HG03103 (cell line): ENCODE data around the gene EML4.
A peak's percentile ranks its signal among the peaks of the same experiment; 100 is the strongest.
"Not testable (repeated sequence)": the region's sequence is repeated elsewhere in the genome, so short reads cannot be mapped to it uniquely, and the experiment has no call there.

Experiments
- ATAC-seq: cut with Tn5 transposase; IDR thresholded peaks from one replicate; pipeline ENCODE4 v1.9.1; 2021; ENCODE audit warnings: low read depth; ENCODE audit not compliant: unreplicated experiment

The EML4 gene

DNA sequence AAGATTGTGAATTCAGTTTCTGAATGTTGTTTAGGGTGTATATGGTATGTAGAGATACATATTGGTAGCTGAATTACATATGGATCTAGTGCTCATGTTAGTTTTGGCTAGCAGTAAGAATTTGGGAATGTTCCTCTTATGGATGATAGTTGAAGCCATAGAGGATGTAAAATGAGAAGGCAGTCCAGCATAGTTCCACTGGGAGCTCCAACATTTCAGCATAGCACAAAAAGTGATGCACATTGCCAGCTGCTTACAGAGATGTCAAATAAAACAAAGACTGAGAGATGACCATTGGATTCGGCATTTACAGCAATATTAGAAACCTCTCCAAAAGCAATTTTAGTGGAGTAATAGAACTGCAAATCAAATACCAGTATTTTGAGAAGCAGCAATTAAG lies 77.4 kb downstream of the EML4 start:
- no peak for ATAC-seq

GRCh38 chr2:42248846-42249245 lies 79.7 kb downstream of the EML4 start:
- no peak for ATAC-seq

DNA sequence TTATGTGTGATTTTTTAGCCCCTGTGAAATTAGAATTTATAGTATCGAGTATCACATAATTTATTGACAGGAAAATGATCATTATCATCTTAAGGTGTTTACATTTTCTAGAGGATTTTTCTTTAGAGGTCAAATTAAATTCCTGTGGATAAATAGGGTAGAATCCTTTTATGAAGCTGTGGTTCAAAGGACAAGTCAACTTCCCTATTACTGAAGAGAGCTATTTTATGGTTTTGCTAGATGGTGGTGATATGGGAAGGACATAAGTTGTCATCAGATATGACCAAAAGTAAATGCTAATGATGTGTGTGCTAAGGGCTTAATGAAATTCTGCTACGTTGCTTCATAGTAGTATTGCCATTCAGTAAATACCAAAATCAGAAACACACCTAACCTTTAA lies 80.1 kb downstream of the EML4 start:
- no peak for ATAC-seq

- no peak for ATAC-seq
These were observed 80.7 kb downstream of the EML4 start for GRCh38 chr2:42249887-42250286.

GRCh38 chr2:42250925-42251324 lies 81.8 kb downstream of the EML4 start:
- ATAC-seq: no peak

DNA sequence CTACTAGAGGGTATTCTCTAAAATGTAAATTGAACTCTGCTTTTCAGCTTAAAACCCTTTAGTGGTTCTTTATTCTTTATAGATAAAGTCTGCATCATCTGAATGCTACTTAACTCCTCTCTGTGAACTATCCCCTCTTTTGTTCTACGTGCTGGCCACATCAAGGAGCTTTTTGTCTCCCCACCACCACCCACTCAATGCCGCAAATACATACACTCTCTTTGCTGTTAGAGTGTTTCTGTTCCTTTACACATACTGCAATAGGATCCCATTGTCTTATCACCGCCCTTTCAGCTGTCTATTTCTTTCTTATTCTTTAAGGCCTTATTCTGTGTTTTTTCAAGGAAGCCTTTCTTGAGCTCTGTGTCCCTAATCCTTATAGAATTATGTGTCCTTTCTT lies 83.3 kb downstream of the EML4 start:
- no peak for ATAC-seq

DNA sequence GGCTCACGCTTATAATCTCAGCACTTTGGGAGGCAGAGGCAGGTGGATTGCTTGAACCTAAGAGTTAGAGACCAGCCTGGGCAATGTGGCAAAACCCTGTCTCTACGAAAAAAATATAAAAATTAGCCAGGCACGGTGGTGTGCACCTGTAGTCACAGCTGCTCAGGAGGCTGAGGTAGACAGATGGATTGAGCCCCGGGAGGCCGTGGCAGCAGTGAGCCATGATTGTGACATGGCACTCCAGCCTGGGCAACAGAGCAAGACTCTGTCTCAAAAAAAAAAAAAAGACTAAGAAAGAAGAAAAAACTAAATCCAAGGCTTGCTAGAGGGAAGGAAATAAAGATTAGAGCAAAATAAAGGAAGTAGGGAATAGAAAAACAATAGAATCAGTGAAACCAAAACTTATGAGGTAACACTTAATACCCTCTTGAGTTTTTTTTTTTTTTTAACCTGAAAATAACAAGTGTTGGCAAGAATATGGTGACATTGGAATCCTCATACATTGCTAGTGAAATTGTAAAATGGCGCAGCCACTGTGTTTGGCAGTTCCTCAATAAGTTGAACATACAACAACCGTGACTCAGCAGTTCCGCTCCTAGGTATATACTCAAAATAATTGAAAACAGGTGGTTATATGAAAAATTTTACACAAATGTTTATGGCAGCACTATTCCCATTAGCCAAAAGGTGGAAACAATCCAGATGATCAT lies 85.2 kb downstream of the EML4 start:
- no peak for ATAC-seq

GRCh38 chr2:42256505-42256904 lies 87.4 kb downstream of the EML4 start:
- ATAC-seq: peak; percentile 86

DNA sequence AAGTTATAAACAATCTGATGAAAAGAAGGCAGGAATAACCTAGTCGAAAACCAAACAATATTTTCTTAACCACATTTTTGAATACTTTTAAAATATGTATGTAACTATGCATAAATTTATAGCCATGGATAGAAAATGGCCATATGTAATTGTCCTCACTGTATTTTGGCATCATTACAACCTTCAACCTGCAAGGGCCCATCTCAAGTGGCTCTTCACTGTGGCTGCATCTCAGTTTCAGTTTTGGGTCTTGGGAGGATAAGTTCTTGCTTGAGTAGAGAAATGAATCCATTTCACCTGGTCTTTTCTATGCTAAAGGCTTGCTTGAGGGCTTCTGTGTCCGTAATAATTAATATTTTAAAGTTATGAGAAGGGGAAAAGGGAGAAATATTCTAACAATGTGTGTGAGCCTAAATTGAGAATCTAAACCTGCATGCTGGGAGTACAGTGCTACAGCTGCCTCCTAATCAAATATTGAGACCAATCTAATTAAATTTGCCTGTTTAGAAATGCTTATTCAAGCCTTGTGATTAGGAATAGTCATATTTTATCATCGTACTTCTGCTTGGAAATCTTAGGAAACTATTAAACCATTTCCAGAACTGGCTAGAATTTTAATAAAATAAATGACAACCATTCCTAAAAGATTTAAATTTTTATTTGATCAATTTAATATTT lies 92.5 kb downstream of the EML4 start:
- no peak for ATAC-seq

DNA sequence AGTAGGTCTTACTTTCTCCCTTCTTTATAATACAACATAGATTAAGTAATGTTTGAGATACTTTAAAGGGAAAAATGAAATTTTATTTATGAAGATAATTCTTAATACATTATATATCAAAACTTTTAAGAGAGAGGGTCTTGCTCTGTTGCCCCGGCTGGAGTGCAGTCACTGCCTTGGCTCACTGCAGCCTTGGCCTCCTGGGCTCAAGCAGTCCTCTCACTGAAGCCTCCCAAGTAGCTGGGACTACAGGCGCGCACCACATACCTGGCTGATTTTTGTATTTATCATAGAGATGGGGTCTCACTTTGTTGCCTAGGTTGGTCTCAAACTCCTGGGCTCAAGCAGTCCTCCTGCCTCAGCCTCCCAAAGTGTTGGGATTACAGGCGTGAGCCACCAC lies 97.1 kb downstream of the EML4 start:
- ATAC-seq: no peak

- no peak for ATAC-seq
These were observed 98.4 kb downstream of the EML4 start for GRCh38 chr2:42267530-42267929.

- ATAC-seq: no peak
These were observed 99.5 kb downstream of the EML4 start for GRCh38 chr2:42268528-42269151.

GRCh38 chr2:42270757-42271156 lies 101.6 kb downstream of the EML4 start:
- no peak for ATAC-seq

- not testable (repeated sequence) for ATAC-seq
These were observed 102.1 kb downstream of the EML4 start for GRCh38 chr2:42271246-42271645.

DNA sequence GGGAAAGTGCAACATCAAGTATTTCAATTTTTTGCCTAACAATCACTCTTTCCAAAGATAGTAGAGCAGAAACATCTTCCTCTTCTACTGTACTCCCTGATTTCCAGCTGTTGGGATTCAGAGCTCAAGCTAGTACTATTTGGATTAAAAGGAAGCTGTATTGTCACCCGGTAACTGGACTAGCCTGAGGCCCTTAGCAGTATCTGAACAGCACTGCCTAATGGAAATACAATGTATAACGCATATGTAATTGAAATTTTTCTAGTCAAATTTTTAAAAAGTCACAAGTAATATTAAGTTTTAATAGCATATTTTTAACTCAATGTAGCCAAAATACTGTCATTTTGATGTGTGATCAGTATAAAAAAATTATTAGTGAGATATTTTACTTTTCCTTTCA lies 105.7 kb downstream of the EML4 start:
- ATAC-seq: no peak

- ATAC-seq: no peak
These were observed 112.4 kb downstream of the EML4 start for GRCh38 chr2:42281416-42282081.

- no peak for ATAC-seq
These were observed 114.9 kb downstream of the EML4 start for GRCh38 chr2:42284019-42284418.

GRCh38 chr2:42286268-42286946 lies 117.3 kb downstream of the EML4 start:
- no peak for ATAC-seq

DNA sequence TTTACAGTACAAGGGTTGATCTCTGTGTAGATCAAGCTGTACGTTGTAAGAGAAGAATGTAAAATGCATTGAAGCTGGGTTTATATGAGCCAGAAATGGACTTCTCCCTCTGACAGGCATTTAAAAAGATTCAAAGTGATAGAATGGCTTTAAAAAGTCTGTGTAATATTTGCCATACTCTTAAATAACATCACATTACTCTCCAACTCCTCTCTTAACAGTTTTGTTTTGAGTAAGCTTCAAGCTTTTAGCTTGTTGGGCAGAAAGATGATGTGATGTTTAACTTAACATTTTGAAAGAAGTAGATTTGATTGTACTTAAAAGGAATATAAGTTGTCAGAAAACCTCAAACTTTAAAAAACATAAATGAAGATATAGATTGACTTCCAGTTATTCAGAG lies 119.7 kb downstream of the EML4 start:
- ATAC-seq: no peak

- ATAC-seq: no peak
These were observed 120.1 kb downstream of the EML4 start for GRCh38 chr2:42289222-42289621.

DNA sequence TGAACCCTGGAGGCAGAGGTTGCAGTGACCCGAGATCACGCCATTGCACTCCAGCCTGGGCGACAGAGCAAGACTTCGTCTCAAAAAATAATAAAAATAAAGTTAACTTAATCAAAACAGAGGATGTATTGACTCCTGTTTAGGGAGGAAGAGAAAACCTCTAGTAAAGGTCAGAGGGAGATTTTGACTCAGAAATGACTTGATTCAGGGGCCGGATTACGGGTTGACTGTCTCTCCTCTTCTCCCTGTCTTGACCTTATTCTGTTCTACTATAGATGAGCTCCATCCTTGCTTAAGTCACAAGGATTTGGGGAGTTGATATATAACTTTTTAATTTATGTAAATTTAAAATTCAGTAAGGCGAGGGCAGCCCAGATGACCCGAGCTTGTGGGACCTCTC lies 120.9 kb downstream of the EML4 start:
- ATAC-seq: no peak
